Jurkat, Clone E6-1 (cell line): ENCODE data around the gene ACAN.

ENCODE experiments used
- DNase-seq: peaks from one replicate; pipeline ENCODE4 v3.0.0-alpha.2; 2011; ENCODE audit warnings: low read depth, low spot score
- H3K4me3 ChIP-seq: 2 replicates; pipeline ENCODE4 v1.5.1; 2011; ENCODE audit warnings: mild to moderate bottlenecking, low read length, control low read depth, moderate library complexity

The ACAN gene

GRCh38 chr15:88835646-88836045 is 32.4 kb downstream of the ACAN start:
- no peak for DNase-seq
- H3K4me3 ChIP-seq: no peak overlapping the region

- no peak for DNase-seq
- no peak overlapping the region for H3K4me3 ChIP-seq
Measured at GRCh38 chr15:88838667-88839066, 35.4 kb downstream of the ACAN start.

- no peak overlapping the region for H3K4me3 ChIP-seq
- DNase-seq: no peak
Measured at GRCh38 chr15:88839146-88839545, 35.9 kb downstream of the ACAN start.

GRCh38 chr15:88839961-88840360 is 36.7 kb downstream of the ACAN start:
- no peak overlapping the region for H3K4me3 ChIP-seq
- DNase-seq: no peak

GRCh38 chr15:88841236-88841635 is 38.0 kb downstream of the ACAN start:
- no peak for DNase-seq
- H3K4me3 ChIP-seq: no peak overlapping the region

GRCh38 chr15:88842156-88842555 is 38.9 kb downstream of the ACAN start:
- DNase-seq: no peak
- no peak overlapping the region for H3K4me3 ChIP-seq

GRCh38 chr15:88843334-88843733 is 40.1 kb downstream of the ACAN start:
- H3K4me3 ChIP-seq: no peak overlapping the region
- no peak for DNase-seq

GRCh38 chr15:88844749-88845386 is 41.6 kb downstream of the ACAN start:
- no peak for DNase-seq
- H3K4me3 ChIP-seq: no peak overlapping the region

GRCh38 chr15:88845616-88846015 is 42.4 kb downstream of the ACAN start:
- H3K4me3 ChIP-seq: no peak overlapping the region
- DNase-seq: no peak

- no peak overlapping the region for H3K4me3 ChIP-seq
- no peak for DNase-seq
Measured at GRCh38 chr15:88847144-88847543, 43.9 kb downstream of the ACAN start.

- no peak overlapping the region for H3K4me3 ChIP-seq
- no peak for DNase-seq
Measured at GRCh38 chr15:88848203-88848602, 45.0 kb downstream of the ACAN start.

GRCh38 chr15:88849376-88850072 is 46.3 kb downstream of the ACAN start:
- H3K4me3 ChIP-seq: no peak overlapping the region
- no peak for DNase-seq

- H3K4me3 ChIP-seq: no peak overlapping the region
- DNase-seq: no peak
Measured at GRCh38 chr15:88852476-88852875, 49.2 kb downstream of the ACAN start.

- DNase-seq: no peak
- no peak overlapping the region for H3K4me3 ChIP-seq
Measured at GRCh38 chr15:88858934-88859333, 55.7 kb downstream of the ACAN start.

GRCh38 chr15:88859550-88859949 is 56.3 kb downstream of the ACAN start:
- H3K4me3 ChIP-seq: no peak overlapping the region
- no peak for DNase-seq

- no peak overlapping the region for H3K4me3 ChIP-seq
- no peak for DNase-seq
Measured at GRCh38 chr15:88860212-88860611, 57.0 kb downstream of the ACAN start.

GRCh38 chr15:88863412-88863811 is 60.2 kb downstream of the ACAN start:
- DNase-seq: no peak
- H3K4me3 ChIP-seq: no peak overlapping the region

- no peak for DNase-seq
- H3K4me3 ChIP-seq: no peak overlapping the region
Measured at GRCh38 chr15:88864861-88865497, 61.7 kb downstream of the ACAN start.

- no peak overlapping the region for H3K4me3 ChIP-seq
- DNase-seq: no peak
Measured at GRCh38 chr15:88865498-88866099, 62.4 kb downstream of the ACAN start.

- DNase-seq: no peak
- no peak overlapping the region for H3K4me3 ChIP-seq
Measured at GRCh38 chr15:88866295-88866881, 63.2 kb downstream of the ACAN start.
